H1 (cell line): Measurements from ENCODE around the gene FGGY. TPM values are rescaled to one million over a fixed set of nuclear protein-coding genes. Genes with fewer than 3 reads are reported as not detected.

Source experiments
- SRF ChIP-seq: IDR thresholded peaks from 2 replicates; pipeline ENCODE4 v1.6.1; 2011; ENCODE audit warnings: mild to moderate bottlenecking, low read depth, low read length, moderate library complexity
- polyA plus RNA-seq, 7 experiments: library from polyadenylated mRNA; depleted of rRNA in 3 of 7; stranded (reverse) in 5 of 7; unstranded in 2 of 7; fragments of >200 nt in 5 of 7; fragments of 200-250 nt in 2 of 7; gene quantifications; 1 replicate in 5 of 7; 2 replicates in 1 of 7; 4 replicates in 1 of 7; pipeline versions ENCODE4 v1.2.1 to v1.2.3, GENCODE V29; 2011 to 2013; ENCODE audit warnings: missing spikeins in 2 of 7, mixed read lengths in 2 of 7
- total RNA-seq: library from RNA; stranded (reverse); fragmentation: NEBNext Ultra II Directional; extraction: Animal tissue kit (Norgen Biotek cat#: 25700); gene quantifications from 2 replicates; pipeline ENCODE4 v1.2.1, GENCODE V29; 2021

FGGY gene
- total and polyA plus RNA-seq, 2 of the 8 experiments (the other 6 are each of a cell fraction or from before 2014, with no cell fraction given): 10.3 to 12.5 TPM

DNA sequence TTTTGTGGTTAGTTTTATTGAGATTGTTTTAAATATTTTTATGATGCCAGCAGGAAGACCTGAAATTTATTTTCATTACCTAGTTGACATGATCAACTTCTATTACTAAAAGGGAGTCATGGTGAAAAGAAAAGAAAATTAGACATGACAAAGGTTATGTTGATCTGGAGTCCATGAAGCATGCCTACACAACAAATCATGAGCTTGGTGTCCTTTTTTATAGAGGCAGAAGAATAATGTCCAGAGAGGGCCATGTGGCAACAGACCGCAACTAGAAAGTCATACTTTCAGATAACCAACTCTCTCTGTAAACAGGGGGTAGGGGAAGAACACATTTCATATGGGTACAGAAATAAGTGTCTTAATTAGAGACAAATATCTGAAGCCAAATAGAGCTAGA lies 342.4 kb downstream of the FGGY start (continued):
- no peak for TF ChIP-seq SRF
